Subcutaneous adipose tissue (tissue), 4 donors: ENCODE measurements around the gene WDR77. TPM values are rescaled to one million over a fixed set of nuclear protein-coding genes. Genes with fewer than 3 reads are reported as not detected.

ENCODE experiments used
- CTCF ChIP-seq: fragments of 450-650 bp; IDR thresholded peaks from one replicate; pipeline ENCODE4 v1.5.1; 2016; ENCODE audit warnings: low read depth, mild to moderate bottlenecking, control low read depth, antibody characterized with exemption, moderate library complexity
- total RNA-seq, 4 donors: library from RNA; depleted of rRNA; stranded (reverse); fragments of >200 nt; gene quantifications; one replicate each; pipeline ENCODE4 v1.1.0, GENCODE V29; 2016

The WDR77 gene
- total RNA-seq, 4 donors from 2014 or later = 18.5 to 37.3 (median 21.6) TPM

- TF ChIP-seq CTCF = no peak
Observed at GRCh38 chr1:111476761-111477309, 27.8 kb upstream of the WDR77 start.

GRCh38 chr1:111476214-111476613 is 27.2 kb upstream of the WDR77 start:
- no peak for TF ChIP-seq CTCF

GRCh38 chr1:111475701-111476100 is 26.6 kb upstream of the WDR77 start:
- TF ChIP-seq CTCF = no peak

- TF ChIP-seq CTCF = no peak
Observed at GRCh38 chr1:111474521-111474920, 25.5 kb upstream of the WDR77 start.

GRCh38 chr1:111474106-111474505 is 25.1 kb upstream of the WDR77 start:
- no peak for TF ChIP-seq CTCF

- TF ChIP-seq CTCF = no peak
Observed at GRCh38 chr1:111471538-111471937, 22.5 kb upstream of the WDR77 start.

- TF ChIP-seq CTCF = no peak
Observed at GRCh38 chr1:111471012-111471411, 22.0 kb upstream of the WDR77 start.
